ENCODE measurements around the gene VGLL4. TPM values are rescaled to one million over a fixed set of nuclear protein-coding genes. Genes with fewer than 3 reads are reported as not detected.

The VGLL4 gene
- total RNA-seq, 1 experiment from 2014 or later, result 42.1 TPM

GRCh38 chr3:11554666-11555065, 89.0 kb downstream of the VGLL4 start:
- Histone ChIP-seq H3K27ac (ENCODE audit: insufficient read length, low read depth, low read length) (no peak overlapping the region), H3K14ac (ENCODE audit: insufficient read depth, low read length) (no peak overlapping the region), H2BK20ac (ENCODE audit: low read depth, low read length, poor library complexity, severe bottlenecking) (no peak overlapping the region), H3K56ac (ENCODE audit: insufficient read length, low read depth, low read length) (no peak overlapping the region), H3K23ac (ENCODE audit: insufficient read length, low read depth, low read length) (no peak overlapping the region), H3K27me3 (ENCODE audit: insufficient read depth, low read length) (no peaks in the 10 kb centered on the region), H3K9me3 (ENCODE audit: control insufficient read depth, low read depth, low read length) (no peaks in the 10 kb centered on the region), H3K9ac (ENCODE audit: extremely low read depth, insufficient read length, low read length) (no peak overlapping the region), H4K5ac (ENCODE audit: insufficient read length, low read depth, low read length) (no peak overlapping the region), H3K4ac (ENCODE audit: low read depth, low read length) (no peak overlapping the region), H2AK5ac (ENCODE audit: insufficient read length, low read length) (no peak overlapping the region), H2BK5ac (ENCODE audit: insufficient read length, low read length) (no peak overlapping the region), H3K23me2 (ENCODE audit: insufficient read length, low read depth, low read length, poor library complexity, severe bottlenecking) (no peaks in the 10 kb centered on the region), H3K79me2 (ENCODE audit: insufficient read depth, low read length) (no peaks in the 10 kb centered on the region), H3K79me1 (ENCODE audit: insufficient read depth, low read depth, low read length, poor library complexity, severe bottlenecking) (peaks cover 3% of the 10 kb centered on the region), H3K4me2 (ENCODE audit: insufficient read depth, insufficient read length, low read length) (no peak overlapping the region), H2BK12ac (ENCODE audit: insufficient read length, low read depth, low read length) (no peak overlapping the region), H3T11ph (ENCODE audit: low read length) (no peak overlapping the region), H3K18ac (ENCODE audit: insufficient read length, low read depth, low read length) (no peak overlapping the region), H3K4me1 (ENCODE audit: insufficient read depth, low read length) (no peaks in the 10 kb centered on the region), H4K91ac (ENCODE audit: insufficient read length, low read depth, low read length) (no peak overlapping the region), H2BK15ac (ENCODE audit: low read depth, low read length) (no peak overlapping the region), H4K8ac (replicated peaks; ENCODE audit: insufficient read length, low read depth, low read length) (no peak overlapping the region), H4K20me1 (ENCODE audit: control insufficient read depth, insufficient read depth, insufficient read length) (no peaks in the 10 kb centered on the region), H2BK120ac (ENCODE audit: low read depth, low read length, poor library complexity, severe bottlenecking) (no peak overlapping the region), H2AFZ (ENCODE audit: low read length) (no peak overlapping the region)
- H3K4me1 Mint-ChIP-seq, result peaks cover 2 to 8% of the 10 kb centered on the region in 2 experiments; a peak in 3 of 4 replicates
- H3K9me3 Mint-ChIP-seq, result peaks cover 0 to 2% of the 10 kb centered on the region in 2 experiments; a peak in 3 of 5 replicates
- no CpG with 5 or more reads among the region's 12 CpGs for WGBS (ENCODE audit: extremely low coverage, insufficient read length, low lambda C conversion rate)
- no peak for TF ChIP-seq CTCF (conservative IDR thresholded peaks at IDR 0.05)
- H3K27me3 Mint-ChIP-seq (ENCODE audit: low read depth), result no peaks in the 10 kb centered on the region
- H3K36me3 Mint-ChIP-seq (ENCODE audit: insufficient read depth in 1 of 3, low read depth in 3 of 3), result peaks cover 4 to 43% (median 35%) of the 10 kb centered on the region in 3 experiments; a peak in 6 of 7 replicates
- DNase-seq, result no peak
- H3K4me3 Mint-ChIP-seq, result no peak overlapping the region
- no peak overlapping the region for H3K27ac Mint-ChIP-seq

Data from H9 (cell line).